Right cardiac atrium (tissue), 5 donors: ENCODE data around the gene CIT. TPM values are rescaled to one million over a fixed set of nuclear protein-coding genes. Genes with fewer than 3 reads are reported as not detected.

Experiments used
- ATAC-seq, 2 donors: fragments of 200-7000 bp; cut with Tn5 transposase; one replicate each; pipeline versions ENCODE4 v1.8.0 to v1.9.1; 2020; ENCODE audit warnings: moderate library complexity in 2 of 2, mild to moderate bottlenecking in 1 of 2
- DNase-seq, 3 donors: peaks; one replicate each; pipeline ENCODE4 v3.0.0-alpha.2; 2020
- H3K27ac ChIP-seq: one replicate; pipeline ENCODE4 v1.5.1; 2013; ENCODE audit warnings: mild to moderate bottlenecking, low read length, control low read depth, moderate library complexity
- H3K27me3 ChIP-seq: one replicate; pipeline ENCODE4 v1.6.1; 2013; ENCODE audit not compliant: control insufficient read depth, insufficient read depth
- H3K4me1 ChIP-seq: one replicate; pipeline ENCODE4 v1.6.1; 2013; ENCODE audit warnings: low read length; ENCODE audit not compliant: control insufficient read depth, insufficient read depth
- H3K4me3 ChIP-seq: one replicate; pipeline ENCODE4 v1.5.1; 2013; ENCODE audit warnings: low read length, control low read depth
- H3K9me3 ChIP-seq: one replicate; pipeline ENCODE4 v1.6.1; 2013; ENCODE audit warnings: low read length; ENCODE audit not compliant: control insufficient read depth
- WGBS: extraction: QIAGEN DNeasy Blood & Tissue Kit; methylation state at CpG from one replicate; pipeline ENCODE4 v1.1.7; 2013; 5-methylcytosine and 5-hydroxymethylcytosine counted together
- intact Hi-C, 4 donors: fragments of 100-400 bp; cut with DNase I; formaldehyde crosslinking; loops; one replicate each; pipeline versions ENCODE4 v1.11.0 to v1.14.0; 2022 to 2023
- polyA plus RNA-seq: library from polyadenylated mRNA; stranded (reverse); fragments of 200-250 nt; gene quantifications from one replicate; pipeline ENCODE4 v1.2.3, GENCODE V29; 2013
- total RNA-seq, 4 donors: library from RNA; stranded (reverse); fragmentation: NEBNext Ultra II Directional; extraction: Animal tissue kit (Norgen Biotek cat#: 25700); gene quantifications; one replicate each; pipeline ENCODE4 v1.2.1, GENCODE V29; 2021
- donor health status: healthy with polysubstance abuse.
- donor health status: DM: no; HTN: yes; CAD: no.
- donor health status: DM: no; HTN: no; CAD: no.
- donor health status: DM: no; HTN: yes; CAD: no; lungs with severe emphysema.
- donor health status: DM: yes; HTN: yes; CAD: no.

CIT gene
- total and polyA plus RNA-seq, 5 donors = 0.61 to 3.0 (median 2.4) TPM

DNA sequence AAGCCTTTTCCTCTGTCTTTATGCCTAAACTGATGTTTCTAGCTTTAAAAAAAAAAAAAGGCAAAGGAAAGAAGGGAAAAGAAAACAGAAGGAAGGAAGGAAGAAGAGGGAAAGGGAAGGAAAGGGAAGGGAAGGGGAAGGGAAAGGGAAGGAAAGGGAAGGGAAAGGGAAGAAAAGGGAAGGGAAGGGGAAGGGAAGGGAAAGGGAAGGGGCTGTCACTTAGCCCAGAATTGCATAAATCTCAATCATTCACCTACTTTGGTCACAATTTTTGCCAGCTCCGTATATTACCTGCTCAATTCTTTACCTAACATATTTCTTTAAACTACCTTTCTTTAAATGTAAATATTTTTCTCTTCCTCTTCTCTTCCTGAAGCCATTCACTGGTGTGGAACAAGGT lies 26.8 kb downstream of the CIT start:
- Histone ChIP-seq H3K27ac (no peak overlapping the region), H3K4me3 (no peak overlapping the region), H3K27me3 (no peaks in the 10 kb centered on the region), H3K9me3 (no peaks in the 10 kb centered on the region), H3K4me1 (no peaks in the 10 kb centered on the region)
- 98% methylated on average over 1 of the region's 1 CpG for WGBS
- intact Hi-C loops = no loop called here
- DNase-seq = no peak
- ATAC-seq = no peak

- Histone ChIP-seq H3K27me3 (no peaks in the 10 kb centered on the region), H3K9me3 (no peaks in the 10 kb centered on the region), H3K4me3 (no peak overlapping the region), H3K4me1 (no peaks in the 10 kb centered on the region), H3K27ac (no peak overlapping the region)
- 49% methylated on average over 2 of the region's 2 CpGs for WGBS
- DNase-seq = no peak
- ATAC-seq = no peak
- intact Hi-C loops = no loop called here
Measured at GRCh38 chr12:119843100-119843499, 34.0 kb downstream of the CIT start.

GRCh38 chr12:119842380-119842779 lies 34.7 kb downstream of the CIT start:
- no peak for DNase-seq
- H3K4me3 ChIP-seq = no peak overlapping the region
- WGBS = 95% methylated on average over 1 of the region's 1 CpG
- no peak for ATAC-seq
- H3K4me1 ChIP-seq = no peaks in the 10 kb centered on the region
- no peak overlapping the region for H3K27ac ChIP-seq
- no peaks in the 10 kb centered on the region for H3K27me3 ChIP-seq
- intact Hi-C loops = no loop called here
- H3K9me3 ChIP-seq = no peaks in the 10 kb centered on the region

GRCh38 chr12:119841433-119842210 lies 35.5 kb downstream of the CIT start:
- DNase-seq = no peak
- Histone ChIP-seq H3K27ac (no peak overlapping the region), H3K27me3 (no peaks in the 10 kb centered on the region), H3K9me3 (no peaks in the 10 kb centered on the region), H3K4me1 (no peaks in the 10 kb centered on the region), H3K4me3 (no peak overlapping the region)
- no peak for ATAC-seq
- intact Hi-C loops = no loop called here
- WGBS = 89% methylated on average over 8 of the region's 8 CpGs

DNA sequence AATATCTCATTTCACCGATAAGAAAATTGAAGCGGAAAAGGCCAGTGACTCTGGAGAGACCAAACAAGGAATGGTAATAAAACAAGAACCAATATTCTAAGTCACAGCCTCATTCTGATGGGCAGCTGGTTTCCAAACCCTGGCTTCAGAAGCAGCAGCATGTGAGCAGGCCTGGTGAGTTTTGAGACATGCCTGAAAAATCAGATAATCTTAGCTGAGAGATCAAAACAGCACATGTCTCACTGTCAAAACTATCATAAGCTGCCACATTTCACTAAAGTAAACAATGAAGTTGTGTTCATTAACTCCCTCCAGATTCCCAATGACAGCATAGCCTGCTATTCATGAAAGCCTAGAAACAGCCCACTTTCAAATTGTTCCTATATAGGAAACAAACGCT lies 36.5 kb downstream of the CIT start:
- DNase-seq = no peak
- Histone ChIP-seq H3K4me1 (peaks cover 1% of the 10 kb centered on the region), H3K9me3 (no peaks in the 10 kb centered on the region), H3K27me3 (no peaks in the 10 kb centered on the region), H3K4me3 (no peak overlapping the region), H3K27ac (no peak overlapping the region)
- WGBS = 95% methylated on average over 3 of the region's 3 CpGs
- ATAC-seq = no peak
- intact Hi-C loops = no loop called here

DNA sequence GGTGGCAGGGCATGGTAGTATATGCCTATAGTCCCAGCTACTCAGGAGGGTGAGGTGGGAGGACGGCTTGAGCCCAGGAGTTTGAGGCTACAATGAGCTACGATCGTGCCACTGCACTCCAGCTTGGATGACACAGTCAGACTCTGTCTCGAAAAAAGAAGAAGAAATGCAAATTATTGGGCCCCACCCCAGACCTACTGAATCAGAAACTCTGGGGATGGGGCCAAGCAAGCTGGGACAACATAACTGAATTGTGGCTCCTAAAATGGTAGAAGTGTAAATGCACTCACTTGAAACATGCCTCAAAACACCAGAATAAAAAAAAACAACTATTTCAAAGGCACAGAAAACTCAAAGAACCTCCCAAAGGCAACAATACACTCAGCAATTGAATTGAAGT lies 37.0 kb downstream of the CIT start:
- DNase-seq = no peak
- Histone ChIP-seq H3K9me3 (no peaks in the 10 kb centered on the region), H3K27ac (no peak overlapping the region), H3K4me3 (no peak overlapping the region), H3K4me1 (peaks cover 1% of the 10 kb centered on the region), H3K27me3 (no peaks in the 10 kb centered on the region)
- 90% methylated on average over 4 of the region's 4 CpGs for WGBS
- no peak for ATAC-seq
- intact Hi-C loops = no loop called here

DNA sequence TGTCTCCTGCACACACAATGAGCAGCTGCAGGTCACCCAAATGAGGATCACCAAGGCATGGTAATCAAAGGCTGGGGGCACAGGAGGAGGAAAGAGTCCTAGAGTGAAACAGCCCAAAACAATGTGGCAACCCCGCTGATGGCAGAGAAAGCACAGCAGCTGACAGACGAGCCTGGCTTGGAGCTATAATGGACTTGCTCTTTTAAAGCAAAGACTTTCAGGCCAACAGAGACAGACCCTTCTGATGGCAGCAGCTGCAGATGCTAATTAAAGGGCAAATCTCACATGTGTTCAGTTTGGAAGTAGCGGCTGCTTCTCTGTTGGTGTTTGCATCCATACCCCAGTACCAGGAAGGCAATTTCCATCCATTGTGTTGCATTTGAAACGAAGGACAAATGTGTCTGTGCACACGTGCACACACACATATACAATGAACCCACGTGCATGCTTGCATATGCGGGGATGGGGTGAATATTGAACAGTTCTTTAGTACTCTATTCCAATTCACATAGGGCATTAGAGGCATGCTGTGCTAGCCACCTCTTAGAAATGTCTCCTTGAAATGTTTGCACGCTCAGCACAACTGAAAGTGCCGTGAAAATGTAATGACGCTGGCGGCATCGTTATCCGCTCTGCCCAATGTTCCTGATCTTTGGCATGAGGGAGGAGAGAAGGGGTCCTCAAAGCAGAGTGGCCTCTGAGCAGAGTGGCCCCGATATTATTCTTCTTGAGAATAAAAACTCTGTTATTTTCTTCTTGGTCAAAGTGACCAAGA lies 38.1 kb downstream of the CIT start:
- Histone ChIP-seq H3K9me3 (no peaks in the 10 kb centered on the region), H3K4me3 (no peak overlapping the region), H3K27ac (no peak overlapping the region), H3K27me3 (no peaks in the 10 kb centered on the region), H3K4me1 (peaks cover 1% of the 10 kb centered on the region)
- no peak for ATAC-seq
- DNase-seq = no peak
- intact Hi-C loops = no loop called here
- 97% methylated on average over 14 of the region's 14 CpGs for WGBS

GRCh38 chr12:119836781-119837180 lies 40.3 kb downstream of the CIT start:
- Histone ChIP-seq H3K4me3 (no peak overlapping the region), H3K4me1 (peaks cover 1% of the 10 kb centered on the region), H3K27me3 (no peaks in the 10 kb centered on the region), H3K27ac (no peak overlapping the region), H3K9me3 (no peaks in the 10 kb centered on the region)
- WGBS = 68% methylated on average over 1 of the region's 1 CpG
- intact Hi-C loops = no loop called here
- no peak for DNase-seq
- ATAC-seq = no peak

DNA sequence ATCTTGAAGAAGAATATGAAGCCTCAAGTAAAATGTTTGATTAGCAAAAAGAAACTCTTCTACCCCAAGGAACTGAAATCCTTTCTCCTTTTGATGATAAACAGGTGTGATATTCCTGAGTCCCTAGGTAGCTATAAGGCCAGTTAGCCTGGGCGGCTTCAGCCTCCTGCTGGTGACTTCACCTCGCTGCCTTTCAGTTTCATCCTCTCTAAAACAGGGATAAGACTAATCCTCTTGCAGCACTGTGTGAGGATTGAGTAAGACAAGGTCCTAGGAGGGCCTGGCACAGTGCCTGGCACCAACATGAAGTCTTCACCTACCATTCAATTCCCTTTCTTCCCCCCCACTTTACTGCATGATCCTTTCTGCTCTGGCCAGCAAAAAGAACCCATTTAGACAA lies 42.1 kb downstream of the CIT start:
- ATAC-seq = no peak
- Histone ChIP-seq H3K4me1 (peaks cover 1% of the 10 kb centered on the region), H3K27ac (no peak overlapping the region), H3K9me3 (no peaks in the 10 kb centered on the region), H3K27me3 (no peaks in the 10 kb centered on the region), H3K4me3 (no peak overlapping the region)
- DNase-seq = no peak
- intact Hi-C loops = no loop called here
- 93% methylated on average over 2 of the region's 2 CpGs for WGBS

GRCh38 chr12:119829439-119829838 lies 47.7 kb downstream of the CIT start:
- no peak for DNase-seq
- no peak overlapping the region for H3K4me3 ChIP-seq
- no peaks in the 10 kb centered on the region for H3K27me3 ChIP-seq
- intact Hi-C loops = no loop called here
- H3K27ac ChIP-seq = no peak overlapping the region
- 83% methylated on average over 1 of the region's 1 CpG for WGBS
- no peaks in the 10 kb centered on the region for H3K9me3 ChIP-seq
- no peaks in the 10 kb centered on the region for H3K4me1 ChIP-seq
- ATAC-seq = no peak

- no peak overlapping the region for H3K4me3 ChIP-seq
- no peaks in the 10 kb centered on the region for H3K4me1 ChIP-seq
- no peaks in the 10 kb centered on the region for H3K9me3 ChIP-seq
- H3K27me3 ChIP-seq = no peaks in the 10 kb centered on the region
- DNase-seq = no peak
- WGBS = 96% methylated on average over 5 of the region's 5 CpGs
- H3K27ac ChIP-seq = no peak overlapping the region
- intact Hi-C loops = no loop called here
- no peak for ATAC-seq
Measured at GRCh38 chr12:119828300-119828699, 48.8 kb downstream of the CIT start.
